Esophagus (tissue), 2 donors: ENCODE results near the gene CACUL1. TPM values are rescaled to one million over a fixed set of nuclear protein-coding genes. Genes with fewer than 3 reads are reported as not detected.
"Not testable (repeated sequence)": the region's sequence is repeated elsewhere in the genome, so short reads cannot be mapped to it uniquely, and the experiment has no call there.

Experiments used
- H3K27ac ChIP-seq, 2 donors: one replicate each; pipeline ENCODE4 v1.5.1; 2013; ENCODE audit warnings: low read depth in 2 of 2, mild to moderate bottlenecking in 2 of 2, inconsistent platforms in 1 of 2, low read length in 1 of 2, moderate library complexity in 1 of 2
- H3K27me3 ChIP-seq, 2 donors: one replicate each; pipeline ENCODE4 v1.6.1; 2013; ENCODE audit warnings: low read length in 2 of 2, control low read depth in 1 of 2, mild to moderate bottlenecking in 1 of 2; ENCODE audit not compliant: insufficient read depth in 2 of 2, control insufficient read depth in 1 of 2
- H3K36me3 ChIP-seq, 2 donors: one replicate each; pipeline ENCODE4 v1.6.1; 2013; ENCODE audit warnings: low read length in 1 of 2; ENCODE audit not compliant: control insufficient read depth in 2 of 2, insufficient read depth in 2 of 2
- H3K4me1 ChIP-seq, 2 donors: one replicate each; pipeline ENCODE4 v1.6.1; 2013; ENCODE audit warnings: low read length in 1 of 2; ENCODE audit not compliant: control insufficient read depth in 2 of 2, insufficient read depth in 2 of 2
- H3K4me3 ChIP-seq, 2 donors: one replicate each; pipeline ENCODE4 v1.5.1; 2013; ENCODE audit warnings: low read length in 2 of 2, mild to moderate bottlenecking in 2 of 2, low read depth in 1 of 2, moderate library complexity in 1 of 2
- H3K9me3 ChIP-seq, 2 donors: one replicate each; pipeline ENCODE4 v1.6.1; 2013; ENCODE audit warnings: mild to moderate bottlenecking in 2 of 2, low read depth in 1 of 2, low read length in 1 of 2, moderate library complexity in 1 of 2; ENCODE audit not compliant: control insufficient read depth in 2 of 2, insufficient read depth in 1 of 2
- WGBS, 2 donors: extraction: QIAGEN DNeasy Blood & Tissue Kit; methylation state at CpG; one replicate each; pipeline ENCODE4 v1.1.7; 2013; 5-methylcytosine and 5-hydroxymethylcytosine counted together
- polyA plus RNA-seq, 2 donors: library from polyadenylated mRNA; stranded (reverse); fragments of 200-250 nt; gene quantifications; one replicate each; pipeline ENCODE4 v1.2.3, GENCODE V29; 2013
- donor health status: healthy with polysubstance abuse.
- donor health status: Bipolar disorder and iron deficiency.

The CACUL1 gene
- polyA plus RNA-seq, 2 donors, result 6.5 to 6.9 TPM

DNA sequence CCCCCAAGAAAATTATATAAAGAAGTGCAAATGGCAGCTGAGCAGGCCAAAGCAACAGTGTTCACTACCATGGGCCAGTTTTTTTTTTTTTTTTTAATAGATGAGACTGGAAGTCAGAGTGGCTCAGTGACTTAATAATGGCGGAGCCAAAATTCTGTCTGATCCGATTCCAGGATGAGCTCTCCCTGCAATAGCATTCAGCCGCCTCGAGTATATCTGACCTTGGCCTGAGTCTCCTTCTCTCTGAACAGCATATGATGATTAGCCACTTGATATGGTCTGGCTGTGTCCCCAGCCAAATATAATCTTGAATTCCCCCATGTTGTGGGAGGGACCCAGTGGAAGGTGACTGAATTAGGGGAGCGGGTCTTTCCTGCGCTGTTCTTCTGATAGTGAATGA, 82.6 kb downstream of the CACUL1 start:
- Histone ChIP-seq H3K36me3 (peaks cover 0 to 3% of the 10 kb centered on the region in 2 donors), H3K27ac (no peak overlapping the region), H3K4me3 (no peak overlapping the region), H3K27me3 (no peaks in the 10 kb centered on the region), H3K9me3 (no peaks in the 10 kb centered on the region), H3K4me1 (peaks cover 2 to 5% of the 10 kb centered on the region in 2 donors)
- WGBS, 2 donors, result 65 to 67% methylated on average over 6 of the region's 6 CpGs

DNA sequence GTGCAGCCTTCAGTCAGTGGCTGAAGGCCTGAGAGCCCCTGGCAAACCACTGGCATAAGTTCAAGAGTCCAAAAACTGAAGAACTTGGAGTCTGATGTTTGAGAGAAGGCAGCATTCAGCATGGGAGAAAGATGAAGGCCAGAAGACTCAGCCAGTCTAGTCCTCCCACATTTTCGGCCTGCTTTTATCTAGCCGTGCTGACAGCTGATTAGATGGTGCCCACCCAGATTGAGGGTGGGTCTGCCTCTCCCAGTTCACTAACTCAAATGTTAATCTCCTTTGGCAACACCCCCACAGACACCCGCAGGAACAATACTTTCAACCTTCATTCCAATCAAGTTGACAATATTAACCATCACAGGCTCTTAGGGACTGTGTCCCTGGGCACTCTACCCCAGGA, 83.5 kb downstream of the CACUL1 start:
- 68 to 80% methylated on average over 3 of the region's 3 CpGs for WGBS, 2 donors
- H3K36me3 ChIP-seq, H3K27me3 ChIP-seq, H3K27ac ChIP-seq, H3K9me3 ChIP-seq, H3K4me3 ChIP-seq, H3K4me1 ChIP-seq: not testable (repeated sequence)

GRCh38 chr10:118670472-118671124, 84.2 kb downstream of the CACUL1 start:
- Histone ChIP-seq H3K4me1 (peaks cover 2 to 5% of the 10 kb centered on the region in 2 donors), H3K27ac (no peak overlapping the region), H3K9me3 (no peaks in the 10 kb centered on the region), H3K36me3 (peaks cover 0 to 3% of the 10 kb centered on the region in 2 donors), H3K27me3 (no peaks in the 10 kb centered on the region), H3K4me3 (no peak overlapping the region)
- WGBS, 2 donors, result 88 to 92% methylated on average over 11 of the region's 11 CpGs

DNA sequence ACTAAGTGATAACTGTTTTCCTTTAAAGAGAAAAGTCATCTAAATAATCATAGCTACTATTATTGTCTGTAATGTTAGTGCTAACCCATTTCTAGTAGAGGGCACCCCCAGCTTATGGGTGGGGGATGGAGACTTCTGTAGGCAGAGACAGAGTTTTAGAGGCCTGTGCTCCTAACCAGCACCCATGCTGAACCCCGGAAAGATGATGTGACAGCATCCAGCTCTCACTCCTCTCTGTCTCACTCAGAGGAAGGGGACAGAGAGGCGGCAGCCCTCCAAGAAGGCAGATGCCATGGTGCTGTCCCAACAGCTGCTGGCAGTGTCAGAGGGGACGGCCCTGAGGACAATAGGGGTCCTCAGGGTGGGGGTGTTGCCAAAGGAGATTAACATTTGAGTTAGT, 84.9 kb downstream of the CACUL1 start:
- 74 to 79% methylated on average over 3 of the region's 3 CpGs for WGBS, 2 donors
- Histone ChIP-seq H3K27ac (no peak overlapping the region), H3K4me3 (no peak overlapping the region)

GRCh38 chr10:118669020-118669791, 85.6 kb downstream of the CACUL1 start:
- peak overlapping the region; percentile 33 to 44 for H3K27ac ChIP-seq
- WGBS, 2 donors, result 28 to 33% methylated on average over 20 of the region's 20 CpGs

More for the DNA sequence above, 84.9 kb downstream of the CACUL1 start:
- Histone ChIP-seq H3K4me1 (peaks cover 2 to 5% of the 10 kb centered on the region in 2 donors), H3K36me3 (peaks cover 0 to 3% of the 10 kb centered on the region in 2 donors), H3K9me3 (no peaks in the 10 kb centered on the region), H3K27me3 (no peaks in the 10 kb centered on the region)

GRCh38 chr10:118668228-118668952, 86.4 kb downstream of the CACUL1 start:
- Histone ChIP-seq H3K27me3 (no peaks in the 10 kb centered on the region), H3K36me3 (no peaks in the 10 kb centered on the region), H3K4me3 (no peak overlapping the region), H3K27ac (peak overlapping the region in 1 of 2 donors; percentile 33), H3K9me3 (no peaks in the 10 kb centered on the region), H3K4me1 (peaks cover 2 to 5% of the 10 kb centered on the region in 2 donors)
- 56 to 58% methylated on average over 9 of the region's 9 CpGs for WGBS, 2 donors

More at GRCh38 chr10:118669020-118669791, 85.6 kb downstream of the CACUL1 start:
- Histone ChIP-seq H3K4me3 (no peak overlapping the region), H3K9me3 (no peaks in the 10 kb centered on the region), H3K36me3 (no peaks in the 10 kb centered on the region), H3K27me3 (no peaks in the 10 kb centered on the region), H3K4me1 (peaks cover 2 to 5% of the 10 kb centered on the region in 2 donors)

GRCh38 chr10:118667732-118668131, 87.0 kb downstream of the CACUL1 start:
- 69 to 87% methylated on average over 4 of the region's 4 CpGs for WGBS, 2 donors

DNA sequence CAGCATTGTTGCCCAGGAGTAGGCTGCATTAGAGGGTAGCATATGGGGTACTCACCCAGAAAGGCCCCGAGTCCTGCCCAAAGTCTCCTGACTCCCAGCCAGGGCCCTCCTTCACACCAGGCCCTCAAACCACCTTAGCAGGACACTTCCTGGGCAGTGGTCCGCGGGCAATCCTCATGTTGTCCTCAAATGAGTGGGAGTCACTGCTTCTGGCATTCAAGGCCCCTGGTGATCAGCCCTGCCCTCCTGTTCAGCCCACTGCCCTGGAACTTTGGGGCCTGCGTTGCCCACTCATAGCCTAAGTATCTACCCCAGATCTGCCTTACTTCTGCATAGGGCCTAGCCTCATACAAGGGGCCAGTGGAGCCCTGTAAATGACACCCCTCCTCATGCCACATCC, 88.4 kb downstream of the CACUL1 start:
- H3K27ac ChIP-seq, result no peak overlapping the region
- 82 to 93% methylated on average over 4 of the region's 4 CpGs for WGBS, 2 donors
- H3K4me1 ChIP-seq, result peaks cover 2 to 5% of the 10 kb centered on the region in 2 donors
- no peak overlapping the region for H3K4me3 ChIP-seq
- peaks cover 0 to 5% of the 10 kb centered on the region in 2 donors for H3K9me3 ChIP-seq
- H3K36me3 ChIP-seq, result no peaks in the 10 kb centered on the region
- H3K27me3 ChIP-seq, result no peaks in the 10 kb centered on the region

More at GRCh38 chr10:118667732-118668131, 87.0 kb downstream of the CACUL1 start:
- Histone ChIP-seq H3K27me3 (no peaks in the 10 kb centered on the region), H3K4me1 (peaks cover 2 to 5% of the 10 kb centered on the region in 2 donors), H3K4me3 (no peak overlapping the region), H3K36me3 (no peaks in the 10 kb centered on the region), H3K27ac (no peak overlapping the region), H3K9me3 (peaks cover 0 to under 1% of the 10 kb centered on the region in 2 donors)

- Histone ChIP-seq H3K9me3 (peaks cover 0 to 5% of the 10 kb centered on the region in 2 donors), H3K4me3 (no peak overlapping the region), H3K27me3 (no peaks in the 10 kb centered on the region), H3K27ac (no peak overlapping the region), H3K36me3 (no peaks in the 10 kb centered on the region), H3K4me1 (peaks cover 0 to 2% of the 10 kb centered on the region in 2 donors)
- 46 to 67% methylated on average over 6 of the region's 6 CpGs for WGBS, 2 donors
Measured at GRCh38 chr10:118664321-118664720, 90.4 kb downstream of the CACUL1 start.
